ENCODE data around the gene RDH13.

DNA sequence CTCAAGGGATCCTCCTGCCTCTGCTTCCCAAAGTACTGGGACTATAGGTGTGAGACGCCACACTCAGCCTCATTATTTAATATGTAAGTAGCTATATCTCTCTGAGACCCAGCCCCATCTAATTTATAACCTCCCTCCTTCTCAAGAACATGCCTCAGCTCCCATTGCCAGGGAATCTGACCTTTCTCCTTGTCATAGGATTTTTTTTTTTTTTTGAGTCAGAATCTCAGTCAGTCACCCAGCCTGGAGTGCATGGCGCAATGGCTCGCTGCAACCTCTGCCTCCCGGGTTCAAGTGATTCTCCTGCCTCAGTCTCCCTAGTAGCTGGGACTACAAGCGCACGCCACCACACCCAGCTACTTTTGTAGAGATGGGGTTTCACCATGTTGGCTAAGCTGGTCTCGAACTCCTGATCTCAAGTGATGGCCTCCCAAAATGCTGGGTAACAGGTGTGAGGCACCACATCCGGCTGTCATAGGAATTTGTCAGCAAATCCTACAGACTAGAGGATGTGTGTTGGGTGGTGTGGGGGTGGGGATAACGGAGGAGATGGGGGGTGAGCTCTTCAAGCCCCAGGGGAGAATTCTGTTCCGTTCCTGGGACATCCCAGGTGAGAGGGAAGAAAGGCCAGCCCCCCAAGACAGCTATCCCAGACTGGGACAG, 7.6 kb upstream of the RDH13 start:
- no peak for TF ChIP-seq POLR2AphosphoS5 (IDR thresholded peaks at IDR 0.05)
- TF ChIP-seq, protein P1, sequence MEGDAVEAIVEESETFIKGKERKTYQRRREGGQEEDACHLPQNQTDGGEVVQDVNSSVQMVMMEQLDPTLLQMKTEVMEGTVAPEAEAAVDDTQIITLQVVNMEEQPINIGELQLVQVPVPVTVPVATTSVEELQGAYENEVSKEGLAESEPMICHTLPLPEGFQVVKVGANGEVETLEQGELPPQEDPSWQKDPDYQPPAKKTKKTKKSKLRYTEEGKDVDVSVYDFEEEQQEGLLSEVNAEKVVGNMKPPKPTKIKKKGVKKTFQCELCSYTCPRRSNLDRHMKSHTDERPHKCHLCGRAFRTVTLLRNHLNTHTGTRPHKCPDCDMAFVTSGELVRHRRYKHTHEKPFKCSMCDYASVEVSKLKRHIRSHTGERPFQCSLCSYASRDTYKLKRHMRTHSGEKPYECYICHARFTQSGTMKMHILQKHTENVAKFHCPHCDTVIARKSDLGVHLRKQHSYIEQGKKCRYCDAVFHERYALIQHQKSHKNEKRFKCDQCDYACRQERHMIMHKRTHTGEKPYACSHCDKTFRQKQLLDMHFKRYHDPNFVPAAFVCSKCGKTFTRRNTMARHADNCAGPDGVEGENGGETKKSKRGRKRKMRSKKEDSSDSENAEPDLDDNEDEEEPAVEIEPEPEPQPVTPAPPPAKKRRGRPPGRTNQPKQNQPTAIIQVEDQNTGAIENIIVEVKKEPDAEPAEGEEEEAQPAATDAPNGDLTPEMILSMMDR (IDR thresholded peaks at IDR 0.05) = no peak
- no peak for TF ChIP-seq POLR2A (IDR thresholded peaks at IDR 0.05)
